HG03045 (cell line): ENCODE measurements around the gene TTC23.
A peak's percentile ranks its signal among the peaks of the same experiment; 100 is the strongest.
"Not testable (repeated sequence)": the region's sequence is repeated elsewhere in the genome, so short reads cannot be mapped to it uniquely, and the experiment has no call there.

Experiments used
- ATAC-seq: cut with Tn5 transposase; IDR thresholded peaks from one replicate; pipeline ENCODE4 v1.9.1; 2021; ENCODE audit warnings: mild to moderate bottlenecking, moderate library complexity; ENCODE audit not compliant: unreplicated experiment

TTC23 gene

GRCh38 chr15:99250494-99250856 lies 1.1 kb upstream of the TTC23 start:
- no peak for ATAC-seq

GRCh38 chr15:99250001-99250400 lies 620 bp upstream of the TTC23 start:
- ATAC-seq = no peak

DNA sequence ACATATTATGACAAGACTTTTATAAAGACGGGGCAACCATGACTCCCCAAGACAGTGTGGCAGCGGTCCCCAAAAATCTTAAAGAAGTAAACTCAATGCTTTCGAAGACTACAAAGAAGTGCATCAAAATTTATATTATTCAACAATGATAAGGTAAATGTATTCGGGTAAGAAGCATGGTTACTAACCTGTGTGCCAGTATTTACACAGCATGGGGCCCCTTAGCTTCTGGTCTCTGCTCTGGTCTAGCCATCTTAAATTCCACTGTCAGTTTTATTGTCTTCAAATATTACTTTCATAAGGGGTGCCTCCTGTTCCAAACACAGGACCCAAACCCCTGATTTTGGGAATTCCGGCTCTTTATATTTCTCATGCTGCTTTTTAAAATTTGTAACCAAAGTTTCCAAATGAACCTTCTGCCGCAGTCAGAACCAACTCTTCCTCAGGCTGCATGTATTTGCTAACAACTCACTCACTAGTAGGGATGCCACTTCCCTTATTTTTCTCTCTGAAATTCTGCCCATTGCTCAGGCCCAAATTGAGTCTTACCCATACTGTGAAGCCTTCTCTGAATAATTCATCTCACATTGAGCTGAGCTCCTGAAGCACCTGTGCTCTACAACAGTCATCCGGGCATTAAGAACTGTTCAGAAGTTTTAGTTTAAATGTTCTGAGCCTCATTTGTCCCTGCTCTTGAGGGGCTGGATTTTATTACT lies 1.2 kb downstream of the TTC23 start:
- no peak for ATAC-seq

GRCh38 chr15:99247062-99247461 lies 2.3 kb downstream of the TTC23 start:
- ATAC-seq = no peak

DNA sequence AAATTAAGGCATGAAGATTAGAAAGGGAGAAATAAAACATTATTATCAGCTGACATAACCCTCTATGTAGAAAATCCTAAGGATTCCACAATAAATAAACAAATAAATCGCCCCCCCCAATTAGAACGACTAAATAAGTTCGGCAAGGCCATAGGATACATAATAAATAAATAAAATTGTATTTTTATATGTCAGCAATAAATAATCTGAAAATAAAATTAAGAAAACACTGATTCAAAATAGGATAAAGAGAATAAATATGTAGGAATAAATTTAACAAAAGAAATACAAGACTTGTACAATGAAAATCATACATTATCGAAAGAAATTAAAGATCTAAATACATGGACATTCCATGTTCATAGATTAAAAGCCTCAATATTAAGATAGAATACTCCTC lies 5.1 kb downstream of the TTC23 start:
- no peak for ATAC-seq

- ATAC-seq = no peak
These were observed 7.6 kb downstream of the TTC23 start for GRCh38 chr15:99241752-99242151.

GRCh38 chr15:99239545-99240198 lies 9.7 kb downstream of the TTC23 start:
- peak; percentile 93 for ATAC-seq

- ATAC-seq = no peak
These were observed 10.5 kb downstream of the TTC23 start for GRCh38 chr15:99238849-99239248.

- ATAC-seq = not testable (repeated sequence)
These were observed 15.2 kb downstream of the TTC23 start for GRCh38 chr15:99234160-99234559.

DNA sequence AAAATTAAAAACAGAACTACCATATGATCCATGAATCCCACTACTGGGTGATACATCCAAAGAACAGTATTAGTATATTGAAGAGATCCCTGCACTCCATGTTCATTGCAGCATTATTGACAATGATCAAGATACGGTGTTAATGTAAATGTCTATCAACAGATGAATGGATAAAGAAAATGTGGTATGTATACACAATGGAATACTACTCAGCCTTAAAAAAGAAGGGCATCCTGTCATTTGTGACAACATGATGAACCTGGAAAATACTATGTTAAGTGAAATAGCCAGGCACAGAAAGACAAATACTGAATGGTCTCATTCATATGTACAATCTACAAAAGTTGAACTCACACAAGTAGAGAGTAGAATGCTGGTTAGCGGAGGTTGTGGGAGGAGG lies 16.6 kb downstream of the TTC23 start:
- ATAC-seq = no peak

DNA sequence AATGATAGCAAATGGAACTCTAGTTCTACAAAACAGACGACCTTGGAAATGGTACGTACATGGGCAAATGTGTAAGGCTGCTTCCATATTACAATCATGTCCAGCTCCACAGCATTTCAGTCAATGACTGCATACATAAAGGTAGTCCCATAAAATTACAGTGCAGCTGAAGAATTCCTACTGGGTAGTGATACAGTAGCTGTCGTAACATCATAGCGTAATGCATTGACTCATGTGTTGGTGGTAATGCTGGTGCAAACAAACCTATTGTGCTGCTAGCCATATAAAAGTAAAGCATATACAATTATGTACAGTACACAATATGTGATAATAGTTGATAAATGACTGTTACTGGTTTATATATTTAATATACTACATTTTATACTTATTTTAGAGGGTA lies 18.5 kb downstream of the TTC23 start:
- no peak for ATAC-seq

DNA sequence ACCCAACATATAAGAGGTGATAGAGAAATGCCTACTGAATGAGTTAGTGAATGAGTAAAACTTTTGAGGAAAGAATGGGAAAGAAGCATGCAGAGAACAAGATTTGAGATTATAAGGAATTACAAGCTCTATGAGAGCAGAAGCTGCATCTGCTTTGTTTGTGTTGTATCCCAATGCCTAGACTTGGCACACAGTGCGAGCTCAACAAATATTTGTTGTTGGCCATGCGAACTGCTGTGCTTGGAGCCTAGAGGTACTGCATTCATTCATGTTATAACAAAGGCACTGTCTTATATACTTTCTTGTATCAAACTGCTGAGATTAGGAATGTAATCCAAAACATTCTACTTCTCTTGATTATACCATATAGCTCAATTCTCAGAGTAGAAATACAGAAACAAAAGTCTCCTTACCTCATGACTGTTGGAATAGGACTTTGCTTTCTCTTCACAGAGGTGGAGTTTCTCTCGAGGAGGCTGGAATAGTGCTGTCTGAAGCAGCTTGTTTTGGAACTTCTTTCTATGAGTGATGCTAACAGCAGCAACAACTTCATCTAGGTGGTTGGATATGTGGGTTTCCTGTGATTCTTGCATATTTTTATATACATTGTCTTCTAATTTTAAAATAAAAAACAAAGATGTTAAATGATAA lies 21.1 kb downstream of the TTC23 start:
- no peak for ATAC-seq

DNA sequence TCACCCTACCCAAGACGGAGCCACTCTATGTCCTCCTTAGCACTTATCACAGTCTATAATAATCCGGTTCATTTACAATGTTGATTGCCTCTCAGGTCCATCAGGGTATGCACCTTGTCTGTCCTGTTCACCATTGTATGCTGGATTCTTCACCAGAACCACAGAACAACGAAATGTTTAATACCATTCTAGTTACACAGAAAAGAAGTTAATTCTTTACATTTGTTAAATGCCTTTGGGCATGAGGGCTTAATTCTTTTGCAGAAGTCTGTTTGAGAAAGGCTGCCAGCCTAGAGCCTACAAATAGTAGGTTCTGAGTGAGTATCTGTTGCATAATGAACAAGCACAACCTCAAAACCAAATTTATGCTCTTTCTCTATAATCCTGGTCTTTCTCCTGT lies 22.6 kb downstream of the TTC23 start:
- ATAC-seq = no peak

DNA sequence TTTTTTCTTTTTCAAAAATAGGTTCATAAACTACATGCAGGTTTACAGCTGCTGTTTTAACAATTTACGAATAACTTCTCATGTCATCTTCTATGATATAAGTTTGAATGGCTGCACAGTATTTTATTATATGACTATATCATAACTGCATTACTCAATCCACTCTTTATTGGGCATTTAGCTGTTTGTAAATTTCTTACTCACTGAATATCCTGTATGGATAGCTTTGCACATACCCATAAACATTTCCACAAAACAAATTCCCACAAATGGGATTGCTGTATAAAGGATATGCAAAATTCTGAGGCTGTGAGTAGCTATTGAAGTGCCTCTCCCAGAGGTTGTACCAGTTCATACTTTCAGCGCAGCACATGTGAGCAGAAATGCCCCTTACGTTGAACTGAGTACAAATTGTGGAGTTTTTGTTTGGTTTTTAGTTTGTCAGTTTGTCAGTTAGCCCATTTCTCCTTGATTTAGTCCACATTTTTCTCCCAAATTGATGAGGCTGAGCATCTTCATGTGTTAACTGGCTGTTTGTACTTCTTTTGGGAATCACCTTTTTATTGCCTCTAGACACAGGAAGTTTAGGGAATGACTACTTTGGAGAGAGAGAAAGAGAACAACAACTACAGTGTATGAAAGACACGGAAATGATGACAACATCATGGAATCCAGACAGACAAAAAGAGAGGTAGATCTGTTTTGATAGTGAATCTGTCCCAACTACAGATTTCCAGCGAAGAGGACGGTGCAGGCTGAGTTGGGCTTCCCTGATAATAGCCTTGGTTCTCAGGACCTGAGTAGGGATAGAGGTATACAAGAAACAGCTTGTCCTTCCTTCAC lies 24.8 kb downstream of the TTC23 start:
- no peak for ATAC-seq

GRCh38 chr15:99213187-99213811 lies 36.1 kb downstream of the TTC23 start:
- no peak for ATAC-seq

GRCh38 chr15:99212406-99212805 lies 37.0 kb downstream of the TTC23 start:
- no peak for ATAC-seq

DNA sequence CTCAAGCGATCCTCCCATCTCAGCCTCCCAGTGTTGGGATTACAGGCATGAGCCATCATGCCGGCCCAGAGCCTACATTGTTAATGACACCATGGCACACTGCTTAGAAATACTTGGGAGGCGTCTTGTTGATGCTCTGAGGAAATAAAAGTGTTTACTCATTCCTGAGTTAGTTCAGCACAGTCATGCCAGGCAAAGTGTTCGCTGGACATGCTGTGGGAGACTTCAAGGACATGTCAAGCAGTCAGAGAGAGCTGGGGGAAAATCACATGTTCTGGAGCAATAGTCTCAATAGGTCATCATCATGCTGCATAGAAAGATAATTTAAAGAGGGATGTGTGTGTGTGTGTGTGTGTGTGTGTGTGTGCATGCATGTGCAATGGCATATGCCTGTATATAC lies 37.5 kb downstream of the TTC23 start:
- ATAC-seq = no peak

GRCh38 chr15:99210334-99210733 lies 39.0 kb downstream of the TTC23 start:
- no peak for ATAC-seq

DNA sequence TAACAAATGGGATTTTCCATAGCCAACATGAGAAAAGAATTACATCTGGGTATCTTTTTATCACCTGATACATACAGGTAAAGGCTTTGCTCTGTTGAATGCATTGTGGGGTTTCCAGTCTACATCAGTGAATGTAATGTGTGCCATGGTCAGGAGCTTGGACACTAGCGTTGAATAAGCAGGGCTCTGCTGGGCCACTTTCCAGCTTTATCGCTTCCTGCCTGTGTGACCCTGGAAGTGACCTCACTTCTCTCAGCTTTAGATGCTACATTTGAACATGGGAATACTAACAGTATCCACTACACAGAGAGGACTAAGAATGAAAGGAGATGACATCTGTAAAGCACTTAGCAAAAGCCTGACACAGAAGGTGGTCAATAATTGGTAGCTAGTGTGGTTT lies 40.1 kb downstream of the TTC23 start:
- no peak for ATAC-seq

DNA sequence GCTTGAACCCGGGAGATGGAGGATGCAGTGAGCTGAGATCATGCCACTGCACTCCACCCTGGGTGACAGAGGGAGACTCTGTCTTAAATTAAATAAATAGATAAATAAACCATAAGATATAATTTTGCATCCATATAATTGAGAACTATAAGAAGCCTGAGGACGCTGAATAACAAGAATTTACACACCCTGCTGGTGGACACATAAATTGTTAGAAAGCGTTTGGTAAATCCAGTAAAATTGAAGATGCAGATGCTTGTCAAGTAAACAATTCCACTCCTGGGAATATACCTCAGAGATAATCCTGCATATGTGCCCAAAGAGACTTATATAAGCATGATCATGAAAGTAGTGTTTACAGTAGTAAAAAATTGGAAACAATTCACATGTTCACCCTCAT lies 41.7 kb downstream of the TTC23 start:
- ATAC-seq = no peak

GRCh38 chr15:99202176-99202552 lies 47.2 kb downstream of the TTC23 start:
- ATAC-seq = no peak
